GM19099 (cell line): Measurements from ENCODE around the gene XAB2.

Experiments
- POLR2A ChIP-seq: IDR thresholded peaks from 3 replicates; pipeline ENCODE4 v1.6.1; 2011; ENCODE audit warnings: low read depth; ENCODE audit not compliant: insufficient read length; ENCODE audit errors: extremely low read depth

XAB2 gene

DNA sequence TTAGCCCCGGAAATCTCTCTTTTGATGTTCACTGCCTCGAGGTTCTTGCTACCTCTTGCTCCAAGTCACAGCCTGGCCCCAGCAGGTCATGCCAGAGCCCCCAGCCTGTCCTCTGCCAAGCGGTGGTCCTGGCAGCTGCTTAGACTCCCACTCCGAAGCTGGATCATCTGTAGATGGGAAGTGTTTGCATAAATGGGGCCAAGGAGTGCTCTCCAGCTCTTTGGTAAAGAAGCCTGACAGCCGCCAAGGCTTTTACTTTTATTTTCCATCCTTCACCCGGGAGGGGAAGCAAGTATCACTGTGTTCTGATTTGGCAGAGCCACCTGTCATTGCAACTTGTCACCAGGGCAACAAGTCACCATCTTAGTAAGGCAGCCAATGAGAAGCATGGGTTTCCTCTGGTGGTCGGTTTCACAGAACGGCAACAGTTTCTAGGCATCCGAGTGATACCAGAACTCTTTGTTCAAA is 28.9 kb upstream of the XAB2 start:
- TF ChIP-seq POLR2A = peak; percentile 32

DNA sequence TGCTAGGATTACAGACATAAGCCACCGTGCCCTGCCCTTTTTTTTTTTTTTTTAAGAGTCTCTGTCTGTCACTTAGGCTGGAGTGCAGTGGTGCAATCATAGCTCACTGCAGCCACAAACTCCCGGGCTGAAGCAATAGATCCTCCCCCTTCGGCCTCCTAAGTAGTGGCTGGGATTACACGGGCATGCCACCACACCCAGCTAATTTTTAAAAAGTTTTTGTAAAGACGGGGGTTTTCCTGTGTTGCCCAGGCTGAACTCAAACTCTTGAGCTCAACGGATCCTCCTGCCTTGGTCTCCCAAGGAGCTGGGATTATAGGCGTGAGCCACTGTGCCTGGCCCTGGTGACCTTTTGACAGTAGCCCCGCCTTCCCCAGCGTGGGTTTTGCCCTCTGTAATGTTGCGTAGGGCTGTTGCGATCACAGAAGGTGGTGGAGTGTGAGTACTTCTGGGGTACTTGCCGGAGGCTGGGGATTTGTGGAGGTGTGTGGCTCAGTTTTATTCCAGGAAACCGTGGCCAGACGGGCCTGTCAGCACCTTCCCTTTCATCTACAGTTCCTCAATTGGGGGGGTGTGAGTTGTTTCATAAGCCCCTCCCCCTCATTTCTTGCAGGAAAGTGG is 27.9 kb upstream of the XAB2 start:
- no peak for TF ChIP-seq POLR2A

DNA sequence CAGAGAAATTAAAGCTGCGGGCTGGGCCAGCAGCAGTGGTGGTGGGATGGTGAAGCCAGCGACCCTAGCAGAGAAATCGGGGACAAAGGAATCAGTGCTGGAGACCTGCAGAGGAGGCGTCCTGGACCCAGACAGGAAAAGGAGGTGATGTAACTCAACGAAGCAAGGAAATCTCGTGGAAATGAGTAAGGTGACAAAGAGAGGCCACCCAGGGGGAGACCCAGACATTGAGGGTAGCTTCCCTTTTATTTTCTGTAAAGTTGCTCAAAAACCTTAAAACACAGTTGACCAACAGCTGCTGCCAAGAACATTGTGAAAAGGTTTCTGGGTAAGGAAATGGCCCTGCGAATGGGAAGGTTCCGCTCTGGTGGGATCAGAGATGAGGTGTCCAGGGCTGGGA is 26.2 kb upstream of the XAB2 start:
- TF ChIP-seq POLR2A = no peak

GRCh38 chr19:7654401-7654800 is 25.1 kb upstream of the XAB2 start:
- TF ChIP-seq POLR2A = no peak

- TF ChIP-seq POLR2A = no peak
These were observed 22.8 kb upstream of the XAB2 start for GRCh38 chr19:7652061-7652641.

DNA sequence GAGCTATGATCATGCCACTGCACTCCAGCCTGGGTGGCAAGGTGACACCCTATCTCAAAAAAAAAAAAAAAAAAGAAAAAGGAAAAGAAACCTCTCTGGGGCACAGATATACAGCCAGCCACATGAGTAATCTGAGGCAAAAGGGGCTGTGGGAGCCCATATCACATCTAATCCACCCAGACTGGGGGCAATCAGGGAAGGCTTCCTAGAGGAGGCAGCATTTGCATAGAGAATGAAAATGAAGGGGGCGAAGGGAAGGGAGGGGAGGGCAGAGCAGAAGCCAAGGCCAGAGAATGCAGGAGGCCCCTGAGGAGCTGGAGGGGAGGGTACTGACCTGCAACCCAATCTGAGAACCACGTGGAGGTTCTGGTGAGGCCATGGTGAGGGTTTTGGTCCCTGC is 20.8 kb upstream of the XAB2 start:
- TF ChIP-seq POLR2A = no peak

DNA sequence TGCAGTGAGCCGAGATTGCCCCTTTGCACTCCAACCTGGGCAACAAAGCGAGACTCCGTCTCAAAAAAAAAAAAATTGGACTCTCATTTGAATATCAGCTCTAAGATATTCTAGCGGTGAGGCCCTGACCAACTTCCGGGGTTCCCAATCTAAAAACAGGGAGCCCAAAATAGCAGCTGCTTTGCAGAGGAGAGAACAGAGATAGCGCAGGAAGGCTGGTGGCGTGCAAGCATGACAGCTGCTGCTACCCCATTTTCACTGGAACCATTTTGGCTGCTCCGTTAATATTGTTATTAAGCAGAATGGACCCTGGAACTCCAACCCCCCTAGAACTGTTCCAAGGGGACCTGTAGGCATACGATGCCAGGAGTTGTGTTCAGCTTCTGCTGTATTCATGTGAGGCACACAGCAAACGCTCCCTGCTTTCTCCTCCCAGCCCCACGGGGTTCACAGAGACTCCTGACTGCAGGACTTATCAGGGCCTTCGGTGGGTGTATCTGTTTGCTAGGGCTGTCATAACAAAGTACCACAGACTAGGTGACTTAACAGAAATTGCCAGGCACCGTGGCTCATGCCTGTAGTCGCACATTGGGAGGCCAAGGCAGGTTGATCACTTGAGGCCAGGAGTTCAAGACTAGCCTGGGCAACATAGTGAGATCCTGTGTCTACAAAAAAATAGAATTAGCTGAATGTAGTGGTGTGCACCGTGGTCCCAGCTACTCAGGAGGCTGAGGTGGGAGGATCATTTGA is 19.1 kb upstream of the XAB2 start:
- no peak for TF ChIP-seq POLR2A

GRCh38 chr19:7647156-7647555 is 17.8 kb upstream of the XAB2 start:
- TF ChIP-seq POLR2A = no peak

DNA sequence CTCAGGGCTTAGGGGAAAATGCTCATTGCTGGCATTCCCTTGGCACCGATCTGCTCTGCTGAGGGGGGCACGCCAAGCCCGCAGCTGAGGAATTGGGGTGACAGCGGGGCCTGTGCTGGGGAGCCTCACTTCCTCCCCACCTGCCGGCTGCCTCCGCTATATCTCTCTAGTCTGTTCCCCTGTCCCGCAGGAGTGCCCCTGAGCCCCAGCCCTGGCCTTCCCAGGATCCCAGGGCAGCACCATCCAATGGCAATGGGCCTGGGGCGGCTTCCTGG is 17.0 kb upstream of the XAB2 start:
- no peak for TF ChIP-seq POLR2A

DNA sequence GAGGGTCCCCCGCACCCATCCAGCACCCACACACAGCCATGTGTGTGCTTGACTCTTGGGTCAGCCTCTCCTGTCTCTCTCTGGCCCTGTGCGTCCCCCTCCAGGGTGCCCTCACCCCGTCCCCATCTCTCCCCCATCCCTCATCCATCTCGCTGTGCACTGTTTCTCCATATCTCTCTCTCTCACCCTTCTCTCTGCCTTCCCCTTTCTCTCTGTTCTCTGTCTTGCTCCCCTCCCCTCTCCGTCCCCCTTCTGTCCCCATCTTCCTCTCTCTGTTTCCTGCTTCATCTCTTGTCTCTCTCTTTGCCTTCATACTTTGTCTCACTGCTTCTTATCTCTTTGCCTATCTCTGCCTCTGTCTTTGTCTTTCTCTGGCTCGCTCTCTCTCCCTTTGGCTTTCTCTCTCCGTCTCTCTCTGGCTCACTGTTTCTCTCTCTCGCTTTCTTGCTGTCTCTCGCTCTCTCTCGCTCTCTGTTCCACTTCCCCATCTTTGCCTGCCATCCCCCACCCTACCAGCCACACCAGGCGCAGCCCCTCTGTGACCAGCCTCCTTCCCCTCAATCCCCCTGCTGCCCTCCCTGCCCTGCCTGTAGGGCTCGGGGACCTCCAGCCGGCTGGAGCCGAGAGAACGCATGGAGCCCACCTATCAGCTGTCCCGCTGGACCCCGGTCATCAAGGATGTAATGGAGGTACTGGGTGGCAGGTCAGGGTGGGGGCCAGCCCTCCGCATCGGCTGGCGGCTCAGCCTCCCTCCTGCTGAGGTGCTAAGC is 16.5 kb upstream of the XAB2 start:
- no peak for TF ChIP-seq POLR2A

DNA sequence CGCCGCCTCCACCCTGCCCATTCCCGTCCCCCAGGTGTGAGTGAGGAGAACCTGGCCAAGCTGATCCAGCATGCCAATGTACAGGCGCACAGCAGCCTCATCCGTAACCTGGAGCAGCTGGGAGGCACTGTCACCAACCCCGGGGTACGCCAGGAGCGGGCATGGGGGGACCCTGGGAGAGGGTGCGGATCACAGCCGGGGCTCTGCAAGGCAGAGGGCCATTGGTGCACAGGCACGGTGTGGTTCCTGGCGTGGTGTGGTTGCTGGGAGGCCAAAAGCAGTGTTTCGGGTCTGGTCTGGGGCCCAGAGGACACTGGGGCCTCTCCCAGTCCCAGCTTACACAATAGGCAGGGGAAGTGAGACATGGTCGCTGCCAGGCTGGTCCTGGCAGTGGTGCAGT is 15.8 kb upstream of the XAB2 start:
- no peak for TF ChIP-seq POLR2A

GRCh38 chr19:7644550-7644877 is 15.2 kb upstream of the XAB2 start:
- no peak for TF ChIP-seq POLR2A

- no peak for TF ChIP-seq POLR2A
These were observed 13.7 kb upstream of the XAB2 start for GRCh38 chr19:7643031-7643415.

DNA sequence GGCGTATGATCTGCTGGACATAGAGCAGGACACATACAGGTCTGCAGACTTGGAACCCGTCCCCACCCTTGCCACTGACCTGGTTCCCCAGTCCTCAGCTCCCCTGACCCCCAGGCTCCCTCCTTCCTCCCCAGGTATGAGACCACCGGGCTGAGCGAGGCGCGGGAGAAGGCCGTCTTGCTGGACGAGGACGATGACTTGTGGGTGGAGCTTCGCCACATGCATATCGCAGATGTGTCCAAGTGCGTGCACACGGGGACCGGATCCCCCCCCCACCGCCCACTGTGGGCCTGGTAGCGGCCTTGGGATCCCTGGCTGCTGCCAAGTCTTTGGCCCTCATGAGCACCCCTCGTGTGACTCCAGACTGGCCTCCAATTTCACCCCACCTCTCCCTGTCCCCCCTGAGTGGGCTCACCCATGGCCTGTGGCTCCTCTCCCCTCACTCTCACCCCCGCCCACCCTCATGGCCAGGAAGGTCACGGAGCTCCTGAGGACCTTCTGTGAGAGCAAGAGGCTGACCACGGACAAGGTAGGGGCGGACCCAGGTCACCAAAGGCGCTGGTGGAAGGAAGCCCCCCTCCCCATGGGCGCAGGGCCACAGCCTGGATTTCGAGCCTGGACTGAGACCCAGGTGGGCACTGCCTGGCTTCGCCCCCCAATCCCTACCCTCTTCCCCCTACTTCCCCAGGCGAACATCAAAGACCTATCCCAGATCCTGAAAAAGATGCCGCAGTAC is 13.1 kb upstream of the XAB2 start:
- TF ChIP-seq POLR2A = no peak
